ENCODE results near the gene CARD8.
A peak's percentile ranks its signal among the peaks of the same experiment; 100 is the strongest.
"Not testable (repeated sequence)": the region's sequence is repeated elsewhere in the genome, so short reads cannot be mapped to it uniquely, and the experiment has no call there.

Gene CARD8

DNA sequence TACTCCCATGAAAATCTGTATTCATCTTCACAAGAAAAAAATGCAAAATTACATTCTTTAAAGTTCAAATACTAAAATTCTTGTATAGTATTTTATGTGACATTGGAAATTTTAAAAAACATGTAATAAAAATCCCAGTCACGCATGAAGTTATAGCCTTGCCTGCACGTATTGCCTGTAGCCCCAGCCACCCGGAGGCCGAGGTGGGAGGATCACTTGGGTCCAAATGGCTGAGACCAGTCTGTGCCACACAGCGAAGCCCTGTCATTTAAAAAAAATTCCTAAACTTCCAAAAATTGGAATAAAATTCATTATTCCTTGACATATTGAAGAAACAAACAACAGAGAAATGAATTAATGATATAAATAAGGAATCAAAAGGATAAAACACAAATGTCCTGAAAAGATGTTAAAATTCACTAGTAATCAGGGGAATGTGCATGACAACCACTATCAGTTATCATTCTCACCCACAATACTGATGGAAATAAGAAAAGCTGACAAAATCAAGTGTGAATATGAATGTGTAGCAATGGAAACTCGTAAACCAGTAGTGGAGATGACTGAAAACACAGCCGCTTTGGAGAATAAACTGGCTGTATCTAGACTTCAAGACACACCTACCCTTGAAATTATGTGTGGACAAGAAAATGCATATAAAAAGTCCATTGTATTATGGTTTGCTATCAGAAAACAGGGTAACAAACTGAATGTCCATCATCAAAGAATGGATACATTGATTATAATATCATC lies 7.5 kb downstream of the CARD8 start:
- Mint-ChIP-seq H3K27me3 (no peaks in the 10 kb centered on the region), H3K4me1 (ENCODE audit: low read depth) (peaks cover 84% of the 10 kb centered on the region), H3K4me3 (peak overlapping the region; percentile 91), H3K9me3 (no peaks in the 10 kb centered on the region), H3K36me3 (ENCODE audit: low read depth) (peaks cover 47% of the 10 kb centered on the region), H3K27ac (peak overlapping the region; percentile 93)

DNA sequence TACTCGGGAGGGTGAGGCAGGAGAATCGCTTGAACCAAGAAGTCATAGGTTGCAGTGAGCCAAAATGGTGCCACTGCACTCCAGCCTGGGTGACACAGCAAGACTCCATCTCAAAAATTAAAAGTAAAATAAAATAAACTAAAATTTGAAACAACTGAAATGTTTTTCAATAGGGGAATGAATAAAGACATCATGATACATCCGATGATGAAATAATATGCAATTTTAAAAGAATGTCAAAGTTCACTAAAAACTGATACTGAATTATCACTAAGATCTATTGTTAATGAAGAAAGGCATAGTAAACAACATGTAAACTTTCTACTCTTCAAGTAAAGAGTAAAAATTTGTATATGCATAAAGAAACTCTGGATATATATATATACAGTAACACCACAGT lies 8.5 kb downstream of the CARD8 start:
- H3K27ac Mint-ChIP-seq: peak overlapping the region; percentile 31
- no peaks in the 10 kb centered on the region for H3K27me3 Mint-ChIP-seq
- no peaks in the 10 kb centered on the region for H3K9me3 Mint-ChIP-seq
- peaks cover 53% of the 10 kb centered on the region for H3K36me3 Mint-ChIP-seq (ENCODE audit: low read depth)
- no peak overlapping the region for H3K4me3 Mint-ChIP-seq
- H3K4me1 Mint-ChIP-seq (ENCODE audit: low read depth): peaks cover 76% of the 10 kb centered on the region

DNA sequence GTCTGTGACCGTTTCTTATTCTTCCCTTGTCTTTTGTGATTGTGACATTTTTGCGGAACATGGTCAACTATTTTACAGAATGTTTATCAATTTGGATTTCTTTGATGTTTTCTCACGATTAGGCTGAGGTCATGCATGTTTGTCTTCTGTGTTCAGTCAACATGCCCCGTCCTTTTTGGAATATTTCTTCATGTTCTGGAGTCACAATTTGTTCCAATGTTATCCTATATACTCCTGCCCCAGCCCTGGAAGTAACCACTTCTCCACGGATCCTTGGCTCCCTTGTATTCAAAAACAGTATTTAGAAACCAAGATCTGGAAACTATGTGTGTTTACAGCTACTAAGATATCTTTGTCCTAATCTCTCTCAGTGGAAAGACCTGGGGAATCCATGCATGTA lies 9.6 kb downstream of the CARD8 start:
- Mint-ChIP-seq H3K27ac (peak overlapping the region; percentile 70), H3K4me1 (ENCODE audit: low read depth) (peaks cover 74% of the 10 kb centered on the region)

DNA sequence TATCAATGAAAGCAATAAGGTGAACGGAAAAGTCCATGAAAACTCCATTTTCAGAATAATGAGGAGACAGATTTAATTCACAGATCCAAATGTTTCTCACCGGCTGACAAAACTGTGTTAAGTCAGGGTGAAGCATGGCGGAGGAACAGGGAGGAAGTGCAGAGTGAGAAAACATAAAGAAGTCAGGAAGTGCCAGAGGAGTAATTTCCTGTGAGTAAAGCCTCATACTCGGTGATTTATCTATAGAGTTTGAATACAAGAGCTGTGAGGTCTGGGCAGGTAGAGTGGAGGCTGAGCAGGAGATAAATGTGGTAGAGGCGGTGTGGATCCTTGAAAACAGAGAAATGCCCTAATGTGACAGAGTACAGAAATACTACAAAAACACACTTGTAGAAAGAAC lies 11.4 kb downstream of the CARD8 start:
- H3K4me3 Mint-ChIP-seq: peak overlapping the region; percentile 79
- H3K27ac Mint-ChIP-seq: peak overlapping the region; percentile 94
- no peaks in the 10 kb centered on the region for H3K9me3 Mint-ChIP-seq
- H3K36me3 Mint-ChIP-seq (ENCODE audit: low read depth): peaks cover 73% of the 10 kb centered on the region
- H3K4me1 Mint-ChIP-seq (ENCODE audit: low read depth): peaks cover 65% of the 10 kb centered on the region
- H3K27me3 Mint-ChIP-seq: no peaks in the 10 kb centered on the region

More for the DNA sequence above, 9.6 kb downstream of the CARD8 start:
- Mint-ChIP-seq H3K9me3 (no peaks in the 10 kb centered on the region), H3K4me3 (peak overlapping the region; percentile 18), H3K36me3 (ENCODE audit: low read depth) (peaks cover 55% of the 10 kb centered on the region), H3K27me3 (no peaks in the 10 kb centered on the region)

DNA sequence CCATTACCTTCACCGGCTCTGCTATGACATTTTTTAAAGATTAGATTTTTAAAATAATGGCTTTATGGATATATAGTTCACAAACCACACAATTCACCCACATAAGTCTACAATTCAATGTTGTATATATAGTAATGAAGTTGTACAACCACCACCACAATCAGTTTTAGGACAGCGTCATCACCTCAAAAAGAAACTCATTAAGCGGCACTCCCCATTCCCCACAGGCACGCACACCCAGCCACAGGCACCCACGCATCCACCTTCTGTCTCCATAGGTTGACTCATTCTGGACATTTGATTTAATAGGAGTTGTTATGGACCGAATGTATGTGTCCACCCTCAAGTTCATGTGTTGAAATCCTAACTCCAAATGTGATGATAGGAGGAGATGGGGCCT lies 13.9 kb downstream of the CARD8 start:
- Mint-ChIP-seq H3K4me1 (ENCODE audit: low read depth) (peaks cover 54% of the 10 kb centered on the region), H3K27ac (peak overlapping the region; percentile 67), H3K36me3 (ENCODE audit: low read depth) (peaks cover 76% of the 10 kb centered on the region)
- H3K27me3 Mint-ChIP-seq, H3K4me3 Mint-ChIP-seq, H3K9me3 Mint-ChIP-seq: not testable (repeated sequence)

DNA sequence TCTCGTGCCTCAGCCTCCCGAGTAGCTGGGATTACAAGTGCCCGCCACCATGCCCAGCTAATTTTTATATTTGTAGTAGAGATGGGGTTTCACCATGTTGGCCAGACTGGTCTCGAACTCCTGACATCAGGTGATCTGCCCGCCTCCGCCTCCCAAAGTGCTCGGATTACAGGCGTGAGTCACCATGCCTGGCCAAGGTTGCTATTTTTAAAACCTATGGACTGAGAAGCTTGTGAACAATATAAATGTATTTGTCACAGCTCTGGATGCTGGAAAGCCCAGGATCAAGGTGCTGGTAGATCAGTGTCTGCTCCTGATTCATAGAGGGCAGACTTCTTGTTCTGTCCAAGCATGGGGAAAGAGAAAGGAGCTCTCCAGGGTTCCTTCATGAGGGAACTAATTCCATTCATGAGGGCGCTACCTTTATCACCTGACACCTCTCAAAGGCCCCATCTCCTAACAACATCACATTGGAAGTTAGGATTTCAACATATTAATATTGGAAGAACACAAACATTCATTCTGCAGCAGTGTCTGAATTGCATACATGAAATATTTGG lies 16.1 kb downstream of the CARD8 start:
- Mint-ChIP-seq H3K27me3 (no peaks in the 10 kb centered on the region), H3K27ac (no peak overlapping the region), H3K36me3 (ENCODE audit: low read depth) (peaks cover 70% of the 10 kb centered on the region), H3K9me3 (no peaks in the 10 kb centered on the region), H3K4me3 (no peak overlapping the region), H3K4me1 (ENCODE audit: low read depth) (peaks cover 35% of the 10 kb centered on the region)

DNA sequence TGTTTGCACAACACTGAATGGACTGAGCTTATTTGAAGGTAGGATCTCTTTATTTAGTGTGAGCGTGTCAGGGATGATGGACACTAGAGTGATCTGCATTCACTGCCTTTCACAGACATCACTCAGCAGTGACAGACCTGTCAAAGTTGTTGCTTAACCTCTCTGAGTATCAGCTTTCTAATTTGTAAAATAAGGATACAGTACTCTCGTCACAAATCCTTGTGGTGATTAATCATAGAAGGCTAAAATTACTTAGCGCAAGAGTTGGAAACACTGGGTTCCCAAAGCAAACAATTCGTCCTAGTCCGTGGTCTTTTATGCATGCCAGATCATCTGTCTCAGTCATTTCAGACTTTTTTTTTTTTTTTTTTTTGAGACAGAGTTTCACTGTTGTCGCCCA lies 16.6 kb downstream of the CARD8 start:
- peaks cover 70% of the 10 kb centered on the region for H3K36me3 Mint-ChIP-seq (ENCODE audit: low read depth)
- no peaks in the 10 kb centered on the region for H3K27me3 Mint-ChIP-seq
- no peaks in the 10 kb centered on the region for H3K9me3 Mint-ChIP-seq
- H3K4me3 Mint-ChIP-seq: no peak overlapping the region
- peak overlapping the region; percentile 49 for H3K27ac Mint-ChIP-seq
- H3K4me1 Mint-ChIP-seq (ENCODE audit: low read depth): peaks cover 29% of the 10 kb centered on the region

DNA sequence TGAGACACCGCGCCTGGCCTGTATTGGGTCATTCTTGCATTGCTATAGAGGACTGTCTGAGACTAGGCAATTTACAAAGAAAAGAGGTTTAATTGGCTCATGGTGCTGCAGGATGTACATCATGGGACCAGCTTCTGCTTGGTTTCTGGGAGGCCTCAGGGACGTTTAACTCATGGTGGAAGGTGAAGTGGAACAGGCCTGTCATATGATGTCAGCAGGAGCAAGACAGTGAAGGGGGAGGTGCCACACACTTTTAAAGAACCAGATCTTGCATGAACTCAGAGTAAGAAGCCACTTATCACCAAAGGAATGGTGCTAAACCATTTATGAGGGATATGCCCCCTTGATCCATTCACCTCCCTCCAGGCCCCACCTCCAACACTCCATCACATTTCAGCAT lies 18.7 kb downstream of the CARD8 start:
- H3K9me3 Mint-ChIP-seq: no peaks in the 10 kb centered on the region
- H3K4me1 Mint-ChIP-seq (ENCODE audit: low read depth): peaks cover 22% of the 10 kb centered on the region
- no peaks in the 10 kb centered on the region for H3K27me3 Mint-ChIP-seq
- no peak overlapping the region for H3K4me3 Mint-ChIP-seq
- peaks cover 77% of the 10 kb centered on the region for H3K36me3 Mint-ChIP-seq (ENCODE audit: low read depth)
- peak overlapping the region; percentile 23 for H3K27ac Mint-ChIP-seq

DNA sequence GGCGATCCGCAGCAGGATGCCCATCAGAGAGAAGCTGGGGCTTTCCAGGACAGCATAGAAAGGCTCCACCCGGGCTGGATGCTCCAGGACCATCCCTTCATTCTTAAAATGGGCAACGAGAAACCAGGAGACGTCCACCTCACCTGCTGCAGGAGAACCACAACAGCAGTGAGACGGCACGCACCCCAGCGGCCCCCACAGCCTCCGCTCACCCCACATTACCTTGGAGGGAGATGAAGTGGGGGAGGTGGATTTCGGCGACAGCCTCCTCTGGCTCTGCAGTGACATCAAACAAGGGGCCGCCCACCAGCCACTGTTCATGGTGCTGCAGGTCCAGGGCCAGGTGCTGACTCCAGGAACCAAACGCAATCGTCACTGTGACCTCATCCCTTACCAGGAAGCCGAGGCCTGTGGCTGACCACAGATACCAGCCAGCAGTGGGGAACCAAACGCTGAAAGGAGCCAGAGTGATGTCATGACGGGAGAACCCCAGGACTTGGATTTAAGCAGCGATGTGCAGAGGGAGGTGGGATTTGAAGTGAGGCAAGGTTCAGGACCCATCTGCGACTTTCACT lies 25.1 kb downstream of the CARD8 start:
- H3K27ac Mint-ChIP-seq: no peak overlapping the region
- peaks cover 4% of the 10 kb centered on the region for H3K4me1 Mint-ChIP-seq (ENCODE audit: low read depth)
- H3K9me3 Mint-ChIP-seq: no peaks in the 10 kb centered on the region
- peaks cover 81% of the 10 kb centered on the region for H3K36me3 Mint-ChIP-seq (ENCODE audit: low read depth)
- H3K4me3 Mint-ChIP-seq: no peak overlapping the region
- H3K27me3 Mint-ChIP-seq: no peaks in the 10 kb centered on the region

DNA sequence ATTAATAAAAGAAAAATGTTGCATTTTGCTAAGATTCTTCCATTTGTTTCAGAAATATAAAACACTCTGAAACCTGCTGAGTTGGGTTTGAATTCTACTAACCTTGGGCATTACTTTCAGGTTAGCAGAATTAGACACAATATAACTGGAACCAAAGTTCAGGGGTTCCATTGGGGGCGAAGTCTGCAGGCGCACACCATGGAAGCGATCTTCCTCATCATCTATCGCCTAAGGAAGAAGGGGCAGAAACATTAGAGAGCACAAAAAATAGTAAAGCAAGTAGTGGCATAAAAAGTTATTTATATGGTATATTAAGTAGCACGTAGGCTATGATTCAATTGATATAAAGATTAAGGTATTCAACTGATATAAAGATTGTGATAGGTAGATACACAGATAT lies 34.1 kb downstream of the CARD8 start:
- no peak overlapping the region for H3K27ac Mint-ChIP-seq
- no peaks in the 10 kb centered on the region for H3K27me3 Mint-ChIP-seq
- no peaks in the 10 kb centered on the region for H3K9me3 Mint-ChIP-seq
- H3K4me1 Mint-ChIP-seq (ENCODE audit: low read depth): no peaks in the 10 kb centered on the region
- no peak overlapping the region for H3K4me3 Mint-ChIP-seq
- peaks cover 57% of the 10 kb centered on the region for H3K36me3 Mint-ChIP-seq (ENCODE audit: low read depth)

DNA sequence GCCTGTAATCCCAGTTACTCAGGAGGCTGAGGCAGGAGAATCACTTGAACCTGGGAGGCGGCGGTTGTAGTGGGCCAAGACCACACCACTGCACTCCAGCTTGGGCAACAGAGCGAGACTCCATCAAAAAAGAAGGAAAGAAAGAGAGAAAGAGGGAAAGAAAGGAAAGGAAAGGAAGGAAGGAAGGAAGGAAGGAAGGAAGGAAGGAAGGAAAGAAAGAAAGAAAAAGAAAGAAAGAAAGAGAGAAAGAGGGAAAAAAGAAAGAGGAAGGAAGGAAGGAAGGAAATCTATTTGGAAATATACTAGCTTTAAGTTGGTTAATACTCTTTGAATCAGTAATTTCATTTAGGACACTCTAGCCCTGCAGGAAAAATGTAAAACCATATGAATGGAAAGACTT lies 34.9 kb downstream of the CARD8 start:
- peaks cover 59% of the 10 kb centered on the region for H3K36me3 Mint-ChIP-seq (ENCODE audit: low read depth)
- not testable (repeated sequence) for H3K4me3 Mint-ChIP-seq; H3K9me3 Mint-ChIP-seq; H3K27ac Mint-ChIP-seq; H3K4me1 Mint-ChIP-seq (ENCODE audit: low read depth); H3K27me3 Mint-ChIP-seq

DNA sequence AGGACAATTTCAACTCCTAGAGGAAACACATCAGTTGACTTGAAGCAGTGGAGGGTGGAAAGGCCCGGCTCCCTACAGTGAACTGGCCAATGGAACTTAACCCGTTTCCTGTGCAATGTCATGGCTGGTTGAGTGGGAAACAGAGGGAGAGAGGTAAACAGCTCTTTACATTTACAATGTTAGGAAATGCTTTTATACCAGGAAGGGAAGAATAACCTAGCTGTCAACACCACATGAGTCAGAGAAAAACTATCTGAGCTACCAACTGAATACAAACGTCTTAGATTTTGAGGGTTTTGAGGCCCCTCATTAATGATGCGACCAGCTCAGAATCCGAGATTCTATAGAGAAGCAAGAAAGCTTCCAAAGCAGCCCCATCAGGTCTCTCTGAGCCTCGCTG lies 36.7 kb downstream of the CARD8 start:
- no peaks in the 10 kb centered on the region for H3K27me3 Mint-ChIP-seq
- peaks cover 8% of the 10 kb centered on the region for H3K4me1 Mint-ChIP-seq (ENCODE audit: low read depth)
- no peak overlapping the region for H3K27ac Mint-ChIP-seq
- no peak overlapping the region for H3K4me3 Mint-ChIP-seq
- H3K36me3 Mint-ChIP-seq (ENCODE audit: low read depth): peaks cover 55% of the 10 kb centered on the region
- H3K9me3 Mint-ChIP-seq: no peaks in the 10 kb centered on the region

DNA sequence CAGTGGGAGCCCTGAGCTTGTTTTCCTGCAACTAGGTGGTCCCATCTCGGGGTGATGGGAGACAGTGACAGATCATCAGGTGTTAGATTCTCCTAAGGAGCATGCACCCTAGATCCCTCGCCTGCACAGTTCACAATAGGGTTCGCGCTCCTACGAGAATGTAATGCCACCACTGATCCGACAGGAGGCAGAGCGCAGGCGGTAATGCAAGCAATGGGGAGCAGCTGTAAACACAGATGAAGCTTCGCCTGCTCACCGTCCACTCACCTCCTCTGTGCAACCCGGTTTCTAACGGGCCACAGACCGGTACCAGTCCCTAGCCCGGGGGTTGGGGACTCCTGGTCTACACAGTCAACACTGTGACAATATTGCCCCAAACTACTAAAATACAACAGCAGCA lies 38.8 kb downstream of the CARD8 start:
- Mint-ChIP-seq H3K27me3 (no peaks in the 10 kb centered on the region), H3K4me1 (ENCODE audit: low read depth) (peaks cover 8% of the 10 kb centered on the region), H3K9me3 (no peaks in the 10 kb centered on the region), H3K27ac (no peak overlapping the region), H3K36me3 (ENCODE audit: low read depth) (peaks cover 70% of the 10 kb centered on the region), H3K4me3 (no peak overlapping the region)

DNA sequence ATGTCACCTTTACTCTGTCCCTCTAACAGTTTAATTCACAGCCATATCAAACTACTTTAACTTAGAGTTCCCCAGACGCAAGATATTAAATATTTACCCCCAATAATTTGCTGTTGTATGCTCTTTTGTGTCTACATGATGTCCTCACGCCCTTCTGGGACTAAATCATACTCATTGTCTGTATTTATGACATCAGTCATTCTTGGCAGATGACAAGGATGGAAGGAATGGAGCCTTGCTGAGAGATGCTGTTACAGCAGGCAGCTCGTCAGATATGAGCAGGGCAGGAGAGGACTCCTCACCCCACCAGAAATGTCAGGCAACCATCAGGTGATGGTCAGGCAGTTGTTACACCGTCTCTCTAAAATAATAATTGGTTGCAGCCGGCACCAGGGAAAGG lies 41.8 kb downstream of the CARD8 start:
- Mint-ChIP-seq H3K27ac (no peak overlapping the region), H3K36me3 (ENCODE audit: low read depth) (peaks cover 74% of the 10 kb centered on the region), H3K4me3 (no peak overlapping the region), H3K9me3 (no peaks in the 10 kb centered on the region), H3K4me1 (ENCODE audit: low read depth) (peaks cover 13% of the 10 kb centered on the region), H3K27me3 (no peaks in the 10 kb centered on the region)

DNA sequence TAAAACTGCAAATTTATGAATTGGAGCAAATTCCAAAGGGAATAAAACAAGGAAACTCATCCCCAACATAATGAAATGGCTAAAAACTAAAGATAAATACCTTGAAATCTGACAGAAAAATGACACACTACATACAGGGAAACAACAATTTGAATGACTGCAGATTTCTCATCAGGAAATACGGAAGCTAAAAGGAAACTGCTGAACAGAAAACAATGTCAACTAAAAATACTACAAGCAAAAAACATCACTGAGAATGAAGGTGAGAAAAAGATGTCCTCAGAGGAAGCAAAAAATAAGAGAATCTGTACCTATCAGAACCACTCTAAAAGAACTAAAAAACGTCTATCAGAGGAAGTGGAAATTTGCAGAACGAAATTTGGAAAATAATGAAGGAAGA lies 45.7 kb downstream of the CARD8 start:
- Mint-ChIP-seq H3K27me3 (no peaks in the 10 kb centered on the region), H3K9me3 (no peaks in the 10 kb centered on the region), H3K36me3 (ENCODE audit: low read depth) (peaks cover 59% of the 10 kb centered on the region), H3K4me3 (no peak overlapping the region), H3K4me1 (ENCODE audit: low read depth) (peaks cover 23% of the 10 kb centered on the region), H3K27ac (no peak overlapping the region)
